Endothelial cell of umbilical vein (primary cell): ENCODE measurements around the gene C1orf167. TPM values are rescaled to one million over a fixed set of nuclear protein-coding genes. Genes with fewer than 3 reads are reported as not detected.

Experiments
- BruUV-seq: library from RNA; stranded (reverse); fragments of 400-500 nt; replicated peaks from 2 replicates; lab custom pipeline; 2021; lab: Mats Ljungman, UMichigan
- CTCF ChIA-PET: fragments of 300-600, 350-600 bp; sonication (Branson Sonifier 250); formaldehyde crosslinking; loops from one replicate; lab custom pipeline; 2021; ENCODE audit warnings: antibody characterized with exemption, inconsistent platforms; lab: Charles Lee
- POLR2A ChIA-PET: fragments of 300-600, 350-600 bp; sonication (Branson Sonifier 250); formaldehyde crosslinking; loops from one replicate; lab custom pipeline; 2021; ENCODE audit warnings: antibody characterized with exemption, inconsistent platforms; lab: Charles Lee
- DNase-seq: peaks from one replicate; pipeline ENCODE4 v3.0.0-alpha.2; 2011; ENCODE audit warnings: low read depth, low spot score
- FAIRE-seq: peaks from 2 replicates; lab custom pipeline; 2011; peaks lifted over from hg19 to GRCh38; lab: Jason Lieb, UNC
- H2AFZ ChIP-seq: 2 replicates; pipeline ENCODE4 v1.6.0; 2012; ENCODE audit warnings: low read depth, low read length, control low read depth, inconsistent platforms
- H3K27ac ChIP-seq: 2 replicates; pipeline ENCODE4 v1.5.1; 2011; ENCODE audit warnings: low read depth, mild to moderate bottlenecking, control low read depth, low read length, moderate library complexity; ENCODE audit not compliant: insufficient read depth
- H3K27me3 ChIP-seq, 2 experiments: 2 replicates each; pipeline versions ENCODE4 v1.6.0 to v1.6.1; 2011; ENCODE audit warnings: low read length in 2 of 2, mixed read lengths in 1 of 2; ENCODE audit not compliant: control insufficient read depth in 2 of 2, insufficient read depth in 2 of 2
- H3K36me3 ChIP-seq, 2 experiments: 2 replicates in 1 of 2; 3 replicates in 1 of 2; pipeline ENCODE4 v1.5.1; 2011; ENCODE audit warnings: low read length in 2 of 2, mild to moderate bottlenecking in 1 of 2, moderate library complexity in 1 of 2; ENCODE audit not compliant: control insufficient read depth in 2 of 2, insufficient read depth in 2 of 2; ENCODE audit errors: extremely low read depth in 1 of 2
- H3K4me1 ChIP-seq: 3 replicates; pipeline ENCODE4 v1.5.1; 2011; ENCODE audit warnings: mild to moderate bottlenecking, low read length; ENCODE audit not compliant: control insufficient read depth, insufficient read depth; ENCODE audit errors: extremely low read depth
- H3K4me2 ChIP-seq: 2 replicates; pipeline ENCODE4 v1.6.1; 2011; ENCODE audit warnings: low read length, control low read depth, mixed read lengths; ENCODE audit not compliant: insufficient read depth
- H3K4me3 ChIP-seq, 3 experiments: fragments of 200-600 bp in 1 of 3; sonication (generic), shearing (Covaris generic) in 1 of 3; replicated peaks in 1 of 3; 2 replicates each; pipeline ENCODE4 v1.5.1; 2011 to 2016; ENCODE audit warnings: control low read depth in 3 of 3, low read length in 3 of 3, mild to moderate bottlenecking in 2 of 3, inconsistent platforms in 1 of 3, low read depth in 1 of 3, moderate library complexity in 1 of 3; ENCODE audit not compliant: insufficient read depth in 1 of 3
- H3K79me2 ChIP-seq: 2 replicates; pipeline ENCODE4 v1.6.0; 2012; ENCODE audit warnings: low read length, inconsistent platforms; ENCODE audit not compliant: control insufficient read depth, insufficient read depth
- H3K9ac ChIP-seq: replicated peaks from 2 replicates; pipeline ENCODE3; 2011; ENCODE audit warnings: low read length, control low read depth; ENCODE audit not compliant: insufficient read depth; ENCODE audit errors: extremely low read depth
- H3K9me1 ChIP-seq: replicated peaks from 3 replicates; pipeline ENCODE4 v1.6.0; 2011; ENCODE audit warnings: mild to moderate bottlenecking, low read length; ENCODE audit not compliant: control insufficient read depth, insufficient read depth; ENCODE audit errors: extremely low read depth
- H3K9me3 ChIP-seq: replicated peaks from 2 replicates; pipeline ENCODE4 v1.5.1; 2012; ENCODE audit warnings: low read length, inconsistent platforms; ENCODE audit not compliant: control insufficient read depth, insufficient read depth
- H4K20me1 ChIP-seq: replicated peaks from 2 replicates; pipeline ENCODE3; 2011; ENCODE audit warnings: mild to moderate bottlenecking, low read length; ENCODE audit not compliant: control insufficient read depth, insufficient read depth; ENCODE audit errors: extremely low read depth
- CTCF ChIP-seq, 2 donors: IDR thresholded peaks; 1 replicate in 1 of 2; 2 replicates in 1 of 2; pipeline ENCODE4 v1.5.1; 2011; ENCODE audit warnings: low read length in 2 of 2, mild to moderate bottlenecking in 2 of 2, moderate library complexity in 2 of 2, control low read depth in 1 of 2, inconsistent platforms in 1 of 2, low read depth in 1 of 2; ENCODE audit not compliant: insufficient read depth in 1 of 2; ENCODE audit errors: extremely low read depth in 1 of 2
- FOS ChIP-seq: IDR thresholded peaks from 2 replicates; pipeline ENCODE4 v1.6.1; 2011; ENCODE audit warnings: mild to moderate bottlenecking, low read length, moderate library complexity, borderline replicate concordance; ENCODE audit not compliant: insufficient read depth
- JUN ChIP-seq: IDR thresholded peaks from 2 replicates; pipeline ENCODE4 v1.6.1; 2011; ENCODE audit warnings: borderline replicate concordance, low read depth; ENCODE audit not compliant: insufficient read length, insufficient read depth
- MYC ChIP-seq: IDR thresholded peaks from one replicate; pipeline ENCODE4 v1.6.1; 2011; ENCODE audit warnings: mild to moderate bottlenecking, low read depth, low read length
- POLR2A ChIP-seq: IDR thresholded peaks from 2 replicates; pipeline ENCODE4 v1.6.1; 2012; ENCODE audit warnings: low read depth, mild to moderate bottlenecking, control low read depth, low read length
- POLR2AphosphoS5 ChIP-seq: IDR thresholded peaks from 2 replicates; pipeline ENCODE4 v1.6.1; 2012; ENCODE audit warnings: low read depth, mild to moderate bottlenecking, control low read depth, low read length, moderate library complexity; ENCODE audit not compliant: insufficient read depth
- dilution Hi-C: fragments of 300-500 bp; cut with MboI; formaldehyde crosslinking; loops from one replicate; pipeline ENCODE4 v1.15.0; 2019; ENCODE audit warnings: low sequenced_read_pairs; ENCODE audit not compliant: extremely low pct_ligation_motif_present
- intact Hi-C: fragments of 100-400 bp; cut with micrococcal nuclease; formaldehyde crosslinking; loops from one replicate; pipeline ENCODE4 v1.10.0; 2022
- polyA plus RNA-seq, 4 experiments: library from polyadenylated mRNA; depleted of rRNA in 3 of 4; stranded (reverse) in 3 of 4; unstranded in 1 of 4; fragments of >200 nt; gene quantifications; 2 replicates each; pipeline versions ENCODE4 v1.2.1 to v1.2.3, GENCODE V29; 2011 to 2012; ENCODE audit warnings: missing spikeins in 1 of 4
- total RNA-seq: library from RNA; stranded (reverse); gene quantifications from 2 replicates; pipeline ENCODE4 v1.2.3, GENCODE V29; 2021

Gene C1orf167
- total and polyA plus RNA-seq, 2 donors (not counting 3 experiments of a cell fraction or from before 2014, with no cell fraction given), result not detected

GRCh38 chr1:11790101-11790879 is 28.3 kb downstream of the C1orf167 start:
- intact Hi-C loops (no loop called here), dilution Hi-C loops (no loop called here)
- no TSS peak for BruUV-seq
- H3K9ac ChIP-seq, result no peak overlapping the region
- no peak for FAIRE-seq
- peak overlapping the region; percentile 14 for H3K4me2 ChIP-seq
- no peaks in the 10 kb centered on the region for H3K9me3 ChIP-seq
- no peaks in the 10 kb centered on the region for H4K20me1 ChIP-seq
- H3K9me1 ChIP-seq, result no peaks in the 10 kb centered on the region
- no peaks in the 10 kb centered on the region for H3K79me2 ChIP-seq
- DNase-seq, result no peak
- peak overlapping the region; percentile 46 for H3K27ac ChIP-seq
- H3K4me1 ChIP-seq, result peaks cover 15% of the 10 kb centered on the region
- peaks cover 3 to 29% of the 10 kb centered on the region in 2 experiments for H3K36me3 ChIP-seq
- TF ChIP-seq POLR2A (no peak), JUN (no peak), CTCF (IDR thresholded peaks at IDR 0.05; ENCODE audit: extremely low read depth in 1 of 2, insufficient read depth in 1 of 2, low read depth in 1 of 2, low read length in 2 of 2) (no peak), FOS (no peak), MYC (no peak), POLR2AphosphoS5 (no peak)
- ChIA-PET POLR2A (no interaction called here), CTCF (interaction anchor here (1.1 to 1.5 kb wide), 2 partner anchors 13 to 145 kb away, joined by 3 to 4 read pairs; no protein-coding TSS in a partner anchor)
- H2AFZ ChIP-seq, result peak overlapping the region; percentile 48
- H3K4me3 ChIP-seq, result no peak overlapping the region
- no peaks in the 10 kb centered on the region for H3K27me3 ChIP-seq
